GM23248 (cell line): ENCODE results near the gene HOXA3. TPM values are rescaled to one million over a fixed set of nuclear protein-coding genes. Genes with fewer than 3 reads are reported as not detected.

ENCODE experiments used
- DNase-seq: peaks from one replicate; pipeline ENCODE4 v3.0.0-alpha.2; 2015
- H2AFZ ChIP-seq: fragments of 200-600 bp; sonication (generic); 2 replicates; pipeline ENCODE4 v1.6.1; 2016; ENCODE audit warnings: antibody characterized with exemption
- H3F3A ChIP-seq: fragments of 200-600 bp; sonication (generic); 2 replicates; pipeline ENCODE4 v1.6.1; 2016; ENCODE audit warnings: mild to moderate bottlenecking, antibody characterized with exemption, mixed run types; ENCODE audit not compliant: insufficient read depth
- H3K27ac ChIP-seq: fragments of 200-600 bp; sonication (generic); 2 replicates; pipeline ENCODE4 v1.5.1; 2016; ENCODE audit warnings: mild to moderate bottlenecking
- H3K27me3 ChIP-seq: fragments of 200-600 bp; sonication (generic); replicated peaks from 2 replicates; pipeline ENCODE4 v1.6.1; 2016; ENCODE audit warnings: mild to moderate bottlenecking; ENCODE audit not compliant: insufficient read depth
- H3K36me3 ChIP-seq: fragments of 200-600 bp; sonication (generic); 2 replicates; pipeline ENCODE4 v1.6.1; 2016; ENCODE audit warnings: low read depth, mild to moderate bottlenecking
- H3K4me1 ChIP-seq: fragments of 200-600 bp; sonication (generic); 2 replicates; pipeline ENCODE4 v1.6.1; 2016; ENCODE audit warnings: mild to moderate bottlenecking; ENCODE audit not compliant: insufficient read depth
- H3K4me2 ChIP-seq: fragments of 200-600 bp; sonication (generic); one replicate; pipeline ENCODE4 v1.6.1; 2016; ENCODE audit warnings: mild to moderate bottlenecking; ENCODE audit not compliant: unreplicated experiment
- H3K4me3 ChIP-seq: fragments of 200-600 bp; sonication (generic); 2 replicates; pipeline ENCODE4 v1.5.1; 2016; ENCODE audit warnings: mild to moderate bottlenecking
- H3K79me2 ChIP-seq: fragments of 200-600 bp; sonication (generic); 2 replicates; pipeline ENCODE4 v1.6.1; 2016; ENCODE audit warnings: mild to moderate bottlenecking; ENCODE audit not compliant: insufficient read depth
- H3K9ac ChIP-seq: fragments of 200-600 bp; sonication (generic); 2 replicates; pipeline ENCODE4 v1.6.1; 2016; ENCODE audit warnings: mild to moderate bottlenecking
- H3K9me2 ChIP-seq: fragments of 200-600 bp; sonication (generic); 2 replicates; pipeline ENCODE4 v1.6.1; 2016; ENCODE audit warnings: mixed run types, mild to moderate bottlenecking, moderate library complexity; ENCODE audit not compliant: insufficient read depth
- H3K9me3 ChIP-seq: fragments of 200-600 bp; sonication (generic); one replicate; pipeline ENCODE4 v1.6.1; 2017; ENCODE audit warnings: low read depth
- H4K20me1 ChIP-seq: fragments of 200-600 bp; sonication (generic); 2 replicates; pipeline ENCODE4 v1.6.0; 2016; ENCODE audit not compliant: insufficient read depth
- EZH2 ChIP-seq: fragments of 200-600 bp; sonication (generic); IDR thresholded peaks from 2 replicates; pipeline ENCODE4 v1.6.1; 2018; ENCODE audit warnings: antibody characterized with exemption, mild to moderate bottlenecking; ENCODE audit not compliant: insufficient read depth, poor library complexity, severe bottlenecking
- EZH2phosphoT487 ChIP-seq: fragments of 200-600 bp; sonication (generic); IDR thresholded peaks from 2 replicates; pipeline ENCODE4 v1.6.1; 2018; ENCODE audit warnings: antibody characterized with exemption, moderate library complexity, mild to moderate bottlenecking, low read depth; ENCODE audit not compliant: insufficient read depth
- WGBS, 2 experiments: methylation state at CpG; one replicate each; pipeline ENCODE4 v1.1.6; 2015 to 2017; ENCODE audit warnings: low lambda C conversion rate in 2 of 2, low coverage in 1 of 2; ENCODE audit errors: missing lambda C conversion rate in 2 of 2; 5-methylcytosine and 5-hydroxymethylcytosine counted together
- in situ Hi-C: fragments of 300-500 bp; cut with MboI; formaldehyde crosslinking; loops from 2 replicates; pipeline ENCODE4 v1.15.0; 2020
- polyA plus RNA-seq: library from polyadenylated mRNA; unstranded; fragments of >200 nt; fragmentation: Nextera tagmentation; extraction: Ambion mirVana; gene quantifications from 2 replicates; pipeline ENCODE4 v1.2.1, GENCODE V29; 2016
- total RNA-seq: library from RNA; depleted of rRNA; stranded (reverse); fragments of >200 nt; shearing (Covaris generic); gene quantifications from 2 replicates; pipeline ENCODE4 v1.2.3, GENCODE V29; 2014; rRNA removed

Gene HOXA3
- total RNA-seq: 0.63 and 2.1 TPM in 2 replicates
- 1.2 and 1.9 TPM in 2 replicates for polyA plus RNA-seq

DNA sequence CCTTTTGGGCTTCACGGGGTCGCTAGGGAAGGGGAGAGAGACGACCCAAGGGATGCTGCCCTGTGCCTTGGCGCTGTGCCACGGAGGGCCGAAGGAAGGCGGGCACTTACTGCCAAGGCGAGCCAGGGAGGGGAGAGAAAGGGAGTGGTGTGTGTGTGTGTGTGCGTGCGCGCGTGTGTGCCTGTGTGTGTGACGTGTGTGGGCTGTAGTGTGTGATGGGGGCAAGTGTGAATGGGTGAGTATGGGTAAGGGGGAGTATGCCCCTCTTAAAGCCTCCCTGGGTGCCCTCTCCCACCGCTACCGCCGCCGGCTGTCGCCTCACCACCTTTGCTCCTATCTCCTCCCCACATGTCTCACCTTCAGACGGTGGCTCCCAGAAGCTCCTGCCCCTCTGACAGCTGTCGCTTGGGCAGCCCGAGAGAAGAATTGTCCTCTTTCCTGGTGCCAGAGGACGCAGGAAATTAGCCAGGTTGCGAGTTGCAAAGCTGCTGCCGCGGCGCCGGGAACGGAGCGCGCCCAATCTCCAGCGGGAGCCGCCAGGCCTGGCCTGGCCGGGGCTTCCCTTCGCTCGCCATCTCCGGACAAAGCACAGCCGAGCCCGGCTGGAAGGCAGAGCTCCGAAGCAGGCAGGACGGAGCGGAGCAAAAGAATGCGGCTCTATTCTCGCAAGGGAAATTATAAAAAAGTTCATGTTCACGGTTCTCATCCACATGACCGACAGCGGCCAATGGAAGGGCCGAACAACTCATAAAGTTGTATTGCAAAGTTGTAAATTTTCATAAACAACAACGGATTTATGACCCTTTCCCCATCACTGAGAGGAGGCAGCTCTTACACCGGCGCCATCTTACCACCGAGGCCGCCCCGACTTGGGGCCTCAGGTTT is at the start of gene HOXA3:
Gene HOXA3 (minus strand): TSS at position 653 of the 885 bp plus-strand sequence. CDS start 41,943 bp downstream, outside the sequence.
- H3K4me1 ChIP-seq: peaks cover 37% of the 10 kb centered on the region
- in situ Hi-C loops: loop anchor here (10.0 kb wide), 3 partner anchors 297 to 1287 kb away; no protein-coding TSS in a partner anchor
- WGBS, 2 experiments: 0 to 2% methylated on average over 49 to 53 of the region's 53 CpGs
- no peaks in the 10 kb centered on the region for H3K36me3 ChIP-seq
- peak within 1 kb of the TSS; percentile 87 for H3K9ac ChIP-seq
- H3F3A ChIP-seq: peaks cover 29% of the 10 kb centered on the region
- peak within 1 kb of the TSS; percentile 98 for H3K4me2 ChIP-seq
- H3K9me3 ChIP-seq: no peaks in the 10 kb centered on the region
- no peaks in the 10 kb centered on the region for H3K27me3 ChIP-seq
- peak within 1 kb of the TSS; percentile 89 for H3K4me3 ChIP-seq
- H4K20me1 ChIP-seq: no peaks in the 10 kb centered on the region
- peaks cover 86% of the 10 kb centered on the region for H3K79me2 ChIP-seq
- H3K9me2 ChIP-seq: no peaks in the 10 kb centered on the region
- peak within 1 kb of the TSS; percentile 88 for H2AFZ ChIP-seq
- peak within 1 kb of the TSS; percentile 86 for H3K27ac ChIP-seq
- DNase-seq: peak; percentile 89
- no peak for TF ChIP-seq EZH2
- TF ChIP-seq EZH2phosphoT487: no peak

DNA sequence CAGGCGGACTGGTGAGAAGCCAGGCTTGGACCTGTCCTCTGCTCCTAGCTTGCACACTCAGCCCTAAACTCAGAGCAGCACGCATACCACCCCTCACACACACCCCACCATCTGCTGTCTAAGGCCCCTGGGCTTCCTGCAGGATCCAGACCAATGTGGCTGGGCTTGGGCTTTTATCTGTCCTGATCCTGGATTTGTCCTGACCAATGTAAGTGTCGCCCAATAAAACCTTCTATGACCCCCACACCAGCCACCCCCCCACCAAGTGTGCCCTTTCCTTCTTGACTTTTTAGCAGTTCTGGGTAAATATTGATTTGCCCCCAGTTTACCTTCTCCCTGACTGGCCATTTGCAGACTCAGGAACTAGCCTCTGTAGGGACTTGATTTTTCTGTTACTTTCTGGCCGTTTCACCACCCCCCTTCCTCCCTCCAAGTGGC is 49.2 kb upstream of the HOXA3 start:
- in situ Hi-C loops: loop anchor here (10.0 kb wide), 3 partner anchors 383 to 723 kb away; no protein-coding TSS in a partner anchor
- Histone ChIP-seq H3K9me3 (no peaks in the 10 kb centered on the region), H3K79me2 (no peaks in the 10 kb centered on the region), H3K9ac (no peak overlapping the region), H3K4me2 (no peak overlapping the region), H3K4me3 (no peak overlapping the region), H3K27ac (no peak overlapping the region), H4K20me1 (no peaks in the 10 kb centered on the region), H3F3A (peaks cover 10% of the 10 kb centered on the region; the same call in 1 of the 2 replicates), H3K36me3 (no peaks in the 10 kb centered on the region), H3K4me1 (no peaks in the 10 kb centered on the region), H2AFZ (no peak overlapping the region), H3K27me3 (peaks cover 35% of the 10 kb centered on the region), H3K9me2 (no peaks in the 10 kb centered on the region)
- TF ChIP-seq EZH2 (no peak), EZH2phosphoT487 (no peak)
- 93 to 95% methylated on average over 4 of the region's 4 CpGs for WGBS, 2 experiments
- DNase-seq: no peak

DNA sequence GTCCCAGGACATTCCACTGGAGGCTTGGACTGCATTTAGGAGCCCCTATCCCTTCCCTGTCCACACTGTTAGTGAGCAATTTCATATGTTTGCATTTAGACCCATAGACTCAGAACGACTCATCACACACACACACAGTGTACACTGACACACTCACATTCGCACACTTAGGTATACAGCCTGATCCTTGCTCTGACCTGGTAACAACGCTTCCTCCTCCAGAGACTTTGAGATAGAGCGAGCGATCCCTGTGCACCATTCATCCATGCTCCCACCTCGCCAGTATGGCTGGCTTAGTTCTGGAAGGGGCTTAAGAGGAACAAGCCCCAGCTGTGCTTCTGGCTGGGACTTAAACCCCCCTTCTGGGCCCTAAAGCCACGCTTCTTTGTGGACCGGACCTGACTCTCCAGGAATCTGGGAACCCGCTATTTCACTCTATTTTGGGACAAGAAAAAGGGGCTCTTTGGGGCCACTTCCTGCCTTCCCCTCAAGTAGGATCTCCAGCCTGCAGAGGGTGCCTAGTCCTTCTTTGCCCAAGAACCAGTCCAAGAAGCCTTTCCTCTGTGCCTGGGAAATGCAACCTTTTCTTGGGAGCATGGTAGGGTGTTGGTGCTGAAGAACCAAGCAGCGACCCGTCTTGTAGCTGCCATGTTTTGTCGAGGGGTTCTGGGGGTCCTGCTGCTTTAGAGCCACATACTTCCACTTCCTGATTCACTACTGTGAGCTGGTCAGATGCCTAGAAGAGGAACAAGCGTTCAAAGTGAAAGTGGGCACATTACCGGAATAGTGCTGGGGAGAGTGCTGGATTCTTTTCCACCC is 48.6 kb upstream of the HOXA3 start:
- H4K20me1 ChIP-seq: no peaks in the 10 kb centered on the region
- DNase-seq: peak; percentile 32
- H3K9me3 ChIP-seq: no peaks in the 10 kb centered on the region
- H3K4me2 ChIP-seq: peak overlapping the region; percentile 76
- peaks cover 35% of the 10 kb centered on the region for H3K27me3 ChIP-seq
- WGBS, 2 experiments: 58 to 59% methylated on average over 14 of the region's 14 CpGs
- peaks cover 10% of the 10 kb centered on the region; the same call in 1 of the 2 replicates for H3F3A ChIP-seq
- no peak for TF ChIP-seq EZH2
- no peak for TF ChIP-seq EZH2phosphoT487
- no peaks in the 10 kb centered on the region for H3K9me2 ChIP-seq
- H3K4me3 ChIP-seq: peak overlapping the region; percentile 77
- H3K27ac ChIP-seq: no peak overlapping the region
- H3K36me3 ChIP-seq: no peaks in the 10 kb centered on the region
- peak overlapping the region; percentile 71 for H2AFZ ChIP-seq
- in situ Hi-C loops: loop anchor here (10.0 kb wide), 3 partner anchors 384 to 724 kb away; no protein-coding TSS in a partner anchor
- no peaks in the 10 kb centered on the region for H3K79me2 ChIP-seq
- no peaks in the 10 kb centered on the region for H3K4me1 ChIP-seq
- H3K9ac ChIP-seq: no peak overlapping the region
